Measurements from ENCODE around the gene UGT1A3.

Gene UGT1A3

GRCh38 chr2:233799087-233799665 lies 70.3 kb downstream of the UGT1A3 start:
- no peak for DNase-seq

- no peak for DNase-seq
Measured at GRCh38 chr2:233799716-233800115, 70.9 kb downstream of the UGT1A3 start.

GRCh38 chr2:233800208-233800607 lies 71.4 kb downstream of the UGT1A3 start:
- no peak for DNase-seq

- no peak for DNase-seq
Measured at GRCh38 chr2:233801357-233802131, 72.7 kb downstream of the UGT1A3 start.

GRCh38 chr2:233802132-233802815 lies 73.4 kb downstream of the UGT1A3 start:
- no peak for DNase-seq

GRCh38 chr2:233803292-233803911 lies 74.6 kb downstream of the UGT1A3 start:
- DNase-seq = no peak

GRCh38 chr2:233803994-233804393 lies 75.2 kb downstream of the UGT1A3 start:
- no peak for DNase-seq

GRCh38 chr2:233807215-233807865 lies 78.5 kb downstream of the UGT1A3 start:
- no peak for DNase-seq

- no peak for DNase-seq
Measured at GRCh38 chr2:233807966-233808935, 79.4 kb downstream of the UGT1A3 start.

GRCh38 chr2:233810385-233810784 lies 81.5 kb downstream of the UGT1A3 start:
- no peak for DNase-seq

GRCh38 chr2:233811087-233811486 lies 82.2 kb downstream of the UGT1A3 start:
- DNase-seq = no peak

GRCh38 chr2:233811732-233812131 lies 82.9 kb downstream of the UGT1A3 start:
- no peak for DNase-seq

- DNase-seq = no peak
Measured at GRCh38 chr2:233813236-233814055, 84.6 kb downstream of the UGT1A3 start.

GRCh38 chr2:233814056-233814835 lies 85.4 kb downstream of the UGT1A3 start:
- DNase-seq = no peak

GRCh38 chr2:233815861-233816260 lies 87.0 kb downstream of the UGT1A3 start:
- no peak for DNase-seq

- no peak for DNase-seq
Measured at GRCh38 chr2:233816334-233816733, 87.5 kb downstream of the UGT1A3 start.

GRCh38 chr2:233816771-233817170 lies 87.9 kb downstream of the UGT1A3 start:
- DNase-seq = no peak

- DNase-seq = no peak
Measured at GRCh38 chr2:233817361-233817911, 88.6 kb downstream of the UGT1A3 start.

- DNase-seq = no peak
Measured at GRCh38 chr2:233817995-233818638, 89.3 kb downstream of the UGT1A3 start.
